GM12872 (cell line): ENCODE results near the gene COMMD10.

Experiments
- TF ChIP-seq, protein P1 (sequence below): IDR thresholded peaks from 3 replicates; pipeline ENCODE4 v1.5.1; 2011; ENCODE audit warnings: low read depth, mild to moderate bottlenecking, low read length, moderate library complexity; ENCODE audit not compliant: insufficient read depth

The COMMD10 gene

GRCh38 chr5:116340799-116341198, 256.0 kb downstream of the COMMD10 start:
- TF ChIP-seq, protein P1, sequence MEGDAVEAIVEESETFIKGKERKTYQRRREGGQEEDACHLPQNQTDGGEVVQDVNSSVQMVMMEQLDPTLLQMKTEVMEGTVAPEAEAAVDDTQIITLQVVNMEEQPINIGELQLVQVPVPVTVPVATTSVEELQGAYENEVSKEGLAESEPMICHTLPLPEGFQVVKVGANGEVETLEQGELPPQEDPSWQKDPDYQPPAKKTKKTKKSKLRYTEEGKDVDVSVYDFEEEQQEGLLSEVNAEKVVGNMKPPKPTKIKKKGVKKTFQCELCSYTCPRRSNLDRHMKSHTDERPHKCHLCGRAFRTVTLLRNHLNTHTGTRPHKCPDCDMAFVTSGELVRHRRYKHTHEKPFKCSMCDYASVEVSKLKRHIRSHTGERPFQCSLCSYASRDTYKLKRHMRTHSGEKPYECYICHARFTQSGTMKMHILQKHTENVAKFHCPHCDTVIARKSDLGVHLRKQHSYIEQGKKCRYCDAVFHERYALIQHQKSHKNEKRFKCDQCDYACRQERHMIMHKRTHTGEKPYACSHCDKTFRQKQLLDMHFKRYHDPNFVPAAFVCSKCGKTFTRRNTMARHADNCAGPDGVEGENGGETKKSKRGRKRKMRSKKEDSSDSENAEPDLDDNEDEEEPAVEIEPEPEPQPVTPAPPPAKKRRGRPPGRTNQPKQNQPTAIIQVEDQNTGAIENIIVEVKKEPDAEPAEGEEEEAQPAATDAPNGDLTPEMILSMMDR = no peak
